NCI-H128 (cell line): Measurements from ENCODE around the gene CRISPLD2.

ENCODE experiments used
- DNase-seq: peaks from one replicate; lab custom pipeline; 2025; ENCODE audit not compliant: unreplicated experiment; lab: John Stamatoyannopoulos, UW

Gene CRISPLD2

GRCh38 chr16:84800158-84800978, 19.4 kb upstream of the CRISPLD2 start:
- no peak for DNase-seq

DNA sequence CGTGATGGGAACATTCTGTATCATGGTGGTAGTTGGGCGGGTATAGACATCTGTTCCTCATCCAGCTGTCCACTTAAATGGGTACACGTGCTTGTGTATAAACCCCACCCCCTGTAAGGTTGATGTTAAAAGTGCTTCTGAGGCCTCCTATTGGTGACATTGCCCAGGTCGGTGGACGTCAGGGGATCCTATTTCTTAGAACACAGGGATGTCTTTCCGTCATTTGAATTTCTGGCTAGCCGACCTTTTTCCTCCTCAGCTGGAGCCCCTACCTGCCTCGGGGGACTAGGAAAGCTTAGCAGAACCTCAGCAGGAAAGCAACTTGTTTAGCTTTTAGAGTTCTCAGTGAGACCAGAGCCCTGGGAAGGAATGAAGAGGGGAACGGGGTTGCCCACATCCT, 16.6 kb upstream of the CRISPLD2 start:
- no peak for DNase-seq

DNA sequence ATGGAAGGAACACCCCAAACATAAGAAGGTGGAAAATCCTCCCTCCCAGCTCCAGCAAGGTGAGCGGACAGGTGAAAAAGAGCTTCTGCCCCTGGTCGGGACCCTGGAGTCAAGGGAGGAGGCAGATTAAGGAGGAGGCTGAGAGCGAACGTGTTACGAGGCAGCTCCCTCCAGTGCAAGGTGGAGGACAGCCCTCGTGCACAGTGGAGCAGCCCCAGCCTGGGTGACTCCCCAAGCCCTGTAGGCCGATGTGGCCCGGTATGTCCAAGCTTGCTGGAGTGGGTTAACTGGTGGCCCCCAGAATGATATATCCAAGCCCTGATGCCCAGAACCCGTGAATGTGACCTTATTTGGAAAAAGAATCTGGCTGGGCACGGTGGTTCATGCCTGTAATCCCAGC, 15.5 kb upstream of the CRISPLD2 start:
- no peak for DNase-seq

- DNase-seq = no peak
Measured at GRCh38 chr16:84806256-84806889, 13.4 kb upstream of the CRISPLD2 start.

- DNase-seq = no peak
Measured at GRCh38 chr16:84806890-84807258, 12.9 kb upstream of the CRISPLD2 start.

DNA sequence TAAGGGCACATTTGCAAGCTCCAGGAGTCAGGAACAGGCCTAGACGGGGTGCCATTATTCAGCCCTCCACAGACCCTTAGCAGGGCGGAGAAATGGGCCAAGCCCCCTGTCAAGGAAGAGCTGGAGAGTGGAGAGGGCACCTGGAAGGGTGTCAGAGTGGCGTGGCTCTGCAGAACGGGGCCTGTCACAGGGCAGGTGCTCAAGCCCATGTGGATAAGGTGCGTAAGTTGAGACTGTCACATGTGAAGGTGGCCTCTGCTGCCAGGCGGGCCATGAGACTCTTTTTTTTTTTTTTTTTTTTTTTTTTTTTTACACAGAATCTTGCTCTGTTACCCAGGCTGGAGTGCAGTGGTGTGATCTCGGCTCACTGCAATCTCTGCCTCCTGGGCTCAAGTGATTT, 12.0 kb upstream of the CRISPLD2 start:
- DNase-seq = no peak

DNA sequence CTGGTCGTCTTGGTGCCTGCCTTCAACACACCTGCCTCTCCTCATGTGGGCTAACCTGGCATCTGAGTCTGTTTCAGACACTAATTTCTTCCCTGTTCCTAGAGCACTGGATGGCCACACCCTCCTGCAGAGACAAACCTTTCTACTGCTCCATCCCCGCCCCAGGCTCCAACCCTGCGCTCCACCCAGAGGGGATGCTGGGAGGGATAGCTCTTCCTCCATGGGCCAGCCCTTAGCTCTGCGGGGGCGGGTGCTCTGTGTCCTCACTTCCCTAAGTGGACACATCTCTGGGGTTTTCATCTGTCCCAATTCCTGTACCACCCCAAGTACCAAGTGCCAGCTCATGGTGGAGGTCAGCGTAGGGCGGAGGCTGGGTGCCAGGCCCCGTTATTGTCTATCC, 11.0 kb upstream of the CRISPLD2 start:
- no peak for DNase-seq

- no peak for DNase-seq
Measured at GRCh38 chr16:84810518-84811273, 9.1 kb upstream of the CRISPLD2 start.

DNA sequence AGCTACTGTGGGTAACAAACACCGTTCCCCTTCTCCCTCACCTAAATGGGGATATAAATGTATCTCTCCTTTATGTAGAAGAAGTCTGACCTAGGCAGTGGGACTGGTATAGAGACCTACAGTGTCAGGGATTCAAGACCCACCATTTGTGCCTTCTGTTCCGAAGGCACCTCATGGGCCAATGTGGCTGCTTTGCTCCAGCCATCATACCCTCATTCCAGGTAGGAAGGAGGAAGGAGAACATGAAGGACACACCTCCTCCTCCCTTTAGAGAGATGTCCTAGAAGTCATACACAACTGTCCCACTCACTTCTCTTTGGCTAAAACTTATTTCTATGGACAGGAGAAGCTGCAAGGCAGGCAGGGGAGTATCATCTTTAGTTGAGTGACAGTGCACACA, 8.3 kb upstream of the CRISPLD2 start:
- DNase-seq = no peak

- DNase-seq = no peak
Measured at GRCh38 chr16:84813141-84813934, 6.4 kb upstream of the CRISPLD2 start.

- DNase-seq = no peak
Measured at GRCh38 chr16:84815462-84815861, 4.3 kb upstream of the CRISPLD2 start.

GRCh38 chr16:84816023-84816422, 3.8 kb upstream of the CRISPLD2 start:
- no peak for DNase-seq

DNA sequence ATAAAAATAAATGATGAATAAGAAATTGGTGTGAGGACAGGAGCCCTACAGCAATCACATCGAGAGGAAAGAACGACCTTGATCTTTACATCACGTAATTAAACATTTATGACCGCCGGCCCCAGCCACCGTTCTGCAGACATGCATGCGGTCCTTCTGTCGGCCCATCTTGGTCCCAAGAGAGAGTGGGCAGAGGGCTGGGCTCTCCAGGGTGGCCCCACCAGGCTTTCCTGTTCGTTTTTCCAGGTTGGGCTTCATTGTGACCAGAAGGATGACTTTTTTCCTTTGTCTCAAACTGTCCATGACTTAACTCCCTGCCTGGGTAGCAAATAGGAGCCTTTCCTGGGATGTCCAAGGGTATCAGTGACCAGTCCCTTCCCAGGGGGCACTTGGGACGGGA, 3.3 kb upstream of the CRISPLD2 start:
- no peak for DNase-seq

DNA sequence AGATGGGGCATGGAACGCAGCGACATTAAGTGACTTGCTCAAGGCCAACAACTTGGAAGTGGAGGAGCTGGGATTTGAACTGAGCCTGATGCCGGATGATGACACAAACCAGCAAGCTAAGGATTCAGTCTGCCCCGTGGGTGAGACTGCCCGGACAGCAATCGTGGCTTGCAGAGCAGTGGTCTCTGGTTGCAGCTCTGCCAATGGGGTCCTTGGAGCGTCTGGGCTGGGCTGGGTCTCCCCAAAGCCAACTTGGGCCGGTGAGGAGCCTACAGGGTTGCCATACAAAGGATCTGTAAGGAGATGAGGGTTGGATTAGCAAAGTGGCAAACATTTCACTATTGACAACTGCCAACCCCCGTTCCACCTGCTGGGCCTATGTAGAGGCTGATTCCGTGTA, 2.6 kb upstream of the CRISPLD2 start:
- no peak for DNase-seq

DNA sequence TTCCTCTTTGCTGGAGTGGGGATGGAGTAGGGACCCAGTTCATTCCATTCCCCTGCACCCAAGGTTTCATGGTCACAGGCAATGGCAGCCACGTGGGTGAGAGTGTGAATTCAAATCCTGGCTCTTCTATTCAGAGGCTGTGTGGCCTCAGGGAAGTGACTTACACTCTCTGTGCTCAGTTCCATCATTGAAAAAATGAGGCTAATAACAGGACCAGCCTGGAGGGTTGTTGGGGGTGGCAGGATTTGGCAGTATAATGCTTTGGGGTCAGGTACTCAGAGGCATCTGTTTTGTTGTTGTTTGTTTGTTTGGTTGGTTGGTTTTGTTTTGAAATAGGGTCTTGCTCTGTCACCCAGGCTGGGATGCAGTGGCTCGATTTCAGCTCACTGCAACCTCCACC, 2.2 kb upstream of the CRISPLD2 start:
- no peak for DNase-seq

GRCh38 chr16:84818133-84818532, 1.7 kb upstream of the CRISPLD2 start:
- no peak for DNase-seq

GRCh38 chr16:84818989-84819643, 669 bp upstream of the CRISPLD2 start:
- DNase-seq = no peak

- no peak for DNase-seq
Measured at GRCh38 chr16:84820305-84820684, 510 bp downstream of the CRISPLD2 start.

- DNase-seq = no peak
Measured at GRCh38 chr16:84820771-84821170, 986 bp downstream of the CRISPLD2 start.

- DNase-seq = no peak
Measured at GRCh38 chr16:84821179-84821578, 1.4 kb downstream of the CRISPLD2 start.
